Stimulated activated CD4-positive, alpha-beta T cell treated with anti-CD3 and anti-CD28 coated beads, TNF-alpha, amount 100 ng/mL, for 1 hour (primary cell): ENCODE data around the gene SH3RF3.
"Not testable (repeated sequence)": the region's sequence is repeated elsewhere in the genome, so short reads cannot be mapped to it uniquely, and the experiment has no call there.

Experiments used
- DNase-seq, 3 donors: peaks; one replicate each; pipeline ENCODE4 v3.0.0-alpha.2; 2020; ENCODE audit warnings: low read depth in 3 of 3, low spot score in 1 of 3

The SH3RF3 gene

GRCh38 chr2:109117780-109118179 is 11.2 kb upstream of the SH3RF3 start:
- no peak for DNase-seq

GRCh38 chr2:109118321-109118720 is 10.7 kb upstream of the SH3RF3 start:
- no peak for DNase-seq

GRCh38 chr2:109120166-109120565 is 8.8 kb upstream of the SH3RF3 start:
- no peak for DNase-seq

GRCh38 chr2:109120686-109121085 is 8.3 kb upstream of the SH3RF3 start:
- not testable (repeated sequence) for DNase-seq

- DNase-seq = no peak
These were observed 5.3 kb upstream of the SH3RF3 start for GRCh38 chr2:109123586-109124201.

- DNase-seq = no peak
These were observed 3.9 kb upstream of the SH3RF3 start for GRCh38 chr2:109124982-109125592.

- no peak for DNase-seq
These were observed 3.2 kb upstream of the SH3RF3 start for GRCh38 chr2:109125593-109126500.

GRCh38 chr2:109126501-109126860 is 2.5 kb upstream of the SH3RF3 start:
- DNase-seq = no peak

- DNase-seq = no peak
These were observed 1.4 kb upstream of the SH3RF3 start for GRCh38 chr2:109127556-109127955.

- peak in 2 of 3 donors; percentile 33 to 63 for DNase-seq
These were observed 873 bp upstream of the SH3RF3 start for GRCh38 chr2:109128048-109128615.

GRCh38 chr2:109129356-109129920 is 433 bp downstream of the SH3RF3 start:
- DNase-seq = peak in 1 of 3 donors; percentile 10

GRCh38 chr2:109129921-109130722 is 1.1 kb downstream of the SH3RF3 start:
- no peak for DNase-seq

GRCh38 chr2:109130723-109130995 is 1.7 kb downstream of the SH3RF3 start:
- no peak for DNase-seq

- no peak for DNase-seq
These were observed 2.8 kb downstream of the SH3RF3 start for GRCh38 chr2:109131777-109132176.

- no peak for DNase-seq
These were observed 3.6 kb downstream of the SH3RF3 start for GRCh38 chr2:109132626-109133025.

- DNase-seq = no peak
These were observed 4.7 kb downstream of the SH3RF3 start for GRCh38 chr2:109133746-109134145.

- DNase-seq = no peak
These were observed 5.8 kb downstream of the SH3RF3 start for GRCh38 chr2:109134741-109135358.

GRCh38 chr2:109135359-109136197 is 6.6 kb downstream of the SH3RF3 start:
- no peak for DNase-seq

- no peak for DNase-seq
These were observed 7.5 kb downstream of the SH3RF3 start for GRCh38 chr2:109136542-109136941.

GRCh38 chr2:109137616-109138015 is 8.6 kb downstream of the SH3RF3 start:
- no peak for DNase-seq
